GM12864 (cell line): Measurements from ENCODE around the gene BAIAP2.

Experiments
- DNase-seq: peaks from one replicate; pipeline ENCODE4 v3.0.0-alpha.2; 2011; ENCODE audit warnings: low read depth
- H3K4me3 ChIP-seq: 2 replicates; pipeline ENCODE4 v1.5.1; 2011; ENCODE audit warnings: mild to moderate bottlenecking, low read depth, low read length, control low read depth
- TF ChIP-seq, protein P1 (sequence below): IDR thresholded peaks from 2 replicates; pipeline ENCODE4 v1.5.1; 2011; ENCODE audit warnings: low read depth, mild to moderate bottlenecking, moderate library complexity, low read length, control low read depth, inconsistent platforms; ENCODE audit errors: missing control alignments

BAIAP2 gene

DNA sequence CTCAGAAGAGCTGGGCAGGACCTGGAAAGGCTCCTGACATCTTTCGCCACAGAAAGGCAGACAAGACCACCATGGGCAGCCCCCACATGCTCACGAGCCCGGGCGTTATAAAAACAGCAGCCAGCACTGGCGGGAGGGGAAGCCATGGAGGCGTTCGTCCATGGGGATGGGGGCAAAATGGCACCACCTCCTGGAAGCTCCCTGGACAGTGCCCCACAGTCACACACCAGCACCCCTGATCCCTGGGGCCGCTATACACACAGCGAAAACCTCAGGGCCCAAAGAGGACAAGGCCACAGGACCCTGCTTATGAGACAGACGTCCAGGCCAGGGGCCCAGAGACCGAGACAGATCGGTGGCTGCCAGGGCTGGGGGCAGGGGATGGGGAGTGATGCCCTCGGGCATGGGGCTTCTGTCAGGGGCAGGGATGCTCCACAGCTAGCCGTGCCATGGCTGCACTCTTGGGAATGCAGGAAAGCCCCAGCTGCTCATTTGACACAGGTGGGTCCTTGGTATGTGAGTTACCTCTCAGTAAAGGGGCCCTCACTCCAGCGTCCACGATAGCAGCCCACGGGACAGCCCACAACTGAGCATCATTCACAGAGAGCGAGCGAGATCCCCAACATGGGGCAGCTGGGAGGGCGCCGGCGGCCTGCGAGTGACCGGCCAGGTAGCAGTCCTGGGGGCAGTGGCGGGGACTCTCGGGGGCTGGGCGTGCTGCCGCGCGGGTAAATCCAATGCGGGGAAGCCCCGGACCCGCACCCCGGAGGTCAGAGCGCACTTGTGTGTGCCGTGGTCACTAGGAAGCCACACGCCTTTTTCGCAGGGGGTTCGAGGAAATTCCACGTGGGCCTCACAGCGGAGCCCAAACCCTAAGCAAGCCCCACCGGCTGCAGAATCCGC, 124.0 kb downstream of the BAIAP2 start:
- H3K4me3 ChIP-seq, result no peak overlapping the region
- DNase-seq, result no peak
- TF ChIP-seq, protein P1, sequence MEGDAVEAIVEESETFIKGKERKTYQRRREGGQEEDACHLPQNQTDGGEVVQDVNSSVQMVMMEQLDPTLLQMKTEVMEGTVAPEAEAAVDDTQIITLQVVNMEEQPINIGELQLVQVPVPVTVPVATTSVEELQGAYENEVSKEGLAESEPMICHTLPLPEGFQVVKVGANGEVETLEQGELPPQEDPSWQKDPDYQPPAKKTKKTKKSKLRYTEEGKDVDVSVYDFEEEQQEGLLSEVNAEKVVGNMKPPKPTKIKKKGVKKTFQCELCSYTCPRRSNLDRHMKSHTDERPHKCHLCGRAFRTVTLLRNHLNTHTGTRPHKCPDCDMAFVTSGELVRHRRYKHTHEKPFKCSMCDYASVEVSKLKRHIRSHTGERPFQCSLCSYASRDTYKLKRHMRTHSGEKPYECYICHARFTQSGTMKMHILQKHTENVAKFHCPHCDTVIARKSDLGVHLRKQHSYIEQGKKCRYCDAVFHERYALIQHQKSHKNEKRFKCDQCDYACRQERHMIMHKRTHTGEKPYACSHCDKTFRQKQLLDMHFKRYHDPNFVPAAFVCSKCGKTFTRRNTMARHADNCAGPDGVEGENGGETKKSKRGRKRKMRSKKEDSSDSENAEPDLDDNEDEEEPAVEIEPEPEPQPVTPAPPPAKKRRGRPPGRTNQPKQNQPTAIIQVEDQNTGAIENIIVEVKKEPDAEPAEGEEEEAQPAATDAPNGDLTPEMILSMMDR, result no peak

DNA sequence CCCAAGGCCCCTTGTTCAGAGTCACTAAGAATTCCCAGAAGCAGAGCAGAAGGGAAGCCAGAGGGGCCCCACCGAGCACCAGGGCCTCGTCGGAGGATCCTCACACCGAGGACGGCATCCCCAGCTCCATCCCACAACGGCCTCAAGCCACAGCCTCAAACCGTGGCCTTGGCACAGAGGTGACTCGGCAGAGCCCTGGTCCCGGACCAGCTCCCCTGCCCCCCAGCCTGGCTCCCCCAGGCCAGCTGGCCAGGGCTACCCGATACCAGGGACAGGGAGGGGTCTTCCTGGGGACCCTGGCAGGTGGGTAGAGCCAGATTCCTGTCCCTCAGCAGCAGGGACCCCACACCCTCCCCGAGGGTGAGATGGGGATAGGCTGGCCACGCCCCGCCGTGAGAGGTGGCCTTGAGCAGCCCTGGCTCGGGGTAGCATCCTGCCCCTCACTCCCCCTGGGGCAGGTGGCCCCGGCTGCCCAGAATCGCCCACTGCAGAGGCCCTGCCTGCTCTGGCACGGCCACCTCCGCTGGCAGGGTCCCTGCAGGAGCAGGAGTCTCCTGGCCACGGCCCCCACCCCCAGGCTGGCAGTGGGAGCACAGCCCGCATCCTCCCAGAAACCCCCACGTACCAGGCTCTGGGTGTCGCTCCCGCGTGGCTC, 124.8 kb downstream of the BAIAP2 start:
- TF ChIP-seq, protein P1, result no peak
- no peak overlapping the region for H3K4me3 ChIP-seq
- no peak for DNase-seq

DNA sequence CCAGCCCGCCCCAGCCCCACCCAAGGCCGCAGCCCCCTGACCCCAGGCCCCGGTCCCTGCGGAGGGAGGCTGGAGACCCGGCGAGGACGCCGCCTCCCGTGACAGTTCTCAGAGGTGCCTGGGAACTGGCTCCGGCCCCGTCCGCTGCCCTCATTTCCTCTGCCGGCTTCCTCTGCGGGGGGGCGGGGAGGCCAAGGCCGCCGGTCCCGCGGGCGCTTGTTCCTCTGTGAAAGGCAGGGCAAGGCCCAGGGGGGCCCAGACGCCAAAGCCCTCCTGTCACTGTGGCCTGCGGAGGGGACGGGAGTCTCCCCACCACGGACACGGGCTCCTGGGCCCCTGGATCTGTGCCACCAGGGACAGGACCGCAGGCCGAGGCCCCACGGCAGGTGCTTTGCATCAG, 125.4 kb downstream of the BAIAP2 start:
- no peak for DNase-seq
- no peak overlapping the region for H3K4me3 ChIP-seq
- TF ChIP-seq, protein P1, result no peak

DNA sequence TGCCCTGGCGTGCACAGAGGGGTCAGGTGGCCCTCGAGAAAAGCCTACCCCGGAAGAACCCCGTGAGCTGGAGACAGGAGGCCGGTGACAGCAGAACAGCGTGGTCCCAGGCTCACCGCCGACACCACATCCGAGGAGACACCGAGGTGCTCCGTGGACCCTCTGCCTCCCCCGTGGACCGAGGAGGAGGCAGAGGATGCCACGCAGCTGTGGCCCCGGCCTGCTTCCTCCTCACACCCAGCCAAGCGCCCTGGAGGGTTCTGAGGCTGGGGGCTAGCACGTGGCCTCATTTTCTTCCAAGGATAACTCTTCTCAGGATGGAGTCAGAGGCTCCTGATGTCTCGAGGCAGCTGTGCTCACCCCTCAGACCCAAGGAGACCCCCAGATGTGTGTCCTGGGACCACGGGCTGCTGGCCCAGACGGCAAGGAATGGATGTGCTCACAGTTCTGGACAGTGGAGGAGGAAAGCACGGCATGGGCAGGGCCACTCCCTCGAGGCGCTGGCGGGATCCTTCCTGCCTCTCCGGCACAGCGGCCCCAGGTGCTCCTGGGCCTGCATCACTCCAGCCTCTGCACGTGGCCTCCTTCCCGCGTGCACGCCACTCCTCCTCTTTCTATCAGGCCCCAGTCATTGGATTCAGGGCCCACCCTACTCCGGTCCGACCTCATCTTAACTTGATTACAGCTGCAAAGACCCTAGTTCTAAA, 125.9 kb downstream of the BAIAP2 start:
- TF ChIP-seq, protein P1, result no peak
- no peak overlapping the region for H3K4me3 ChIP-seq
- no peak for DNase-seq

DNA sequence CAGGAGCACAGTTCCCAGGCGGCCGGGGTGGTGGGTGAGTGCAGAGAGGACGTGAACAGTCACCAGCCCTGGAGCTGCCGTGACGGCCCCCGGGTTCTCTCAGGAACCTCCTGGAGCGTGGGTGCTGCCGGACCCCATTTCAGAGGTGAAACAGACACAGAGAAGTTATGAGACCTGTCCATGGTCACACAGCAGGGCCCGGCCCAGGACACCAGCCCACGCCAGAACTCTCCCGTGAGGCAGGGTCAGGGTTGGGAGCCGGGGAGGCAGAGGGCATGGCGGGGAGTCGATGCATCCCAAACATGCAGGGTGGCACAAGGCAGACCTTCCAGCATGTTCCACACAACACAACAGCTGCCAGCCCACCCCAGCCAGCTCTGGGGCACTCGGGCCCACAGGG, 126.6 kb downstream of the BAIAP2 start:
- TF ChIP-seq, protein P1, result no peak
- DNase-seq, result no peak
- no peak overlapping the region for H3K4me3 ChIP-seq

DNA sequence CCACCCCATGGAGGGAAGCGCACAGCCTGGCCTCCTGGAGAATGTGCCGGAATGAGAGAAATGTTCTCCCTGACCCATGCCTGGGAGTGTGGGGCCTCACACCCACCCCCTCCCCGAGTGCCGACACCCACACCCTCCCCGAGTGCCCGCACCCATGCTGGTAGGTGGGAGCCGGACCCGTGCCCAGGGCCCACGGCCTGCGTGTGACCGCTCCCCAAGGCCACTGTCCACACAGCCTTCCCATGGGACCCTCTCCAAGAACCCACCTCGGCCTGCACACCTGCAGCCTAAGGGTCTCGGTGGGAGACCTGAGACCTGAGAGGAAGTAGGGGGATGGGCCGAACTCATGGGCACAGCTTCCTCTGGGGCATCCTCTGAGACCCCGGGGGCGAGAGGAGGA, 127.0 kb downstream of the BAIAP2 start:
- TF ChIP-seq, protein P1, result no peak

More for the DNA sequence above, 127.0 kb downstream of the BAIAP2 start:
- DNase-seq, result no peak
- no peak overlapping the region for H3K4me3 ChIP-seq
